Activated CD8-positive, alpha-beta T cell treated with anti-CD3 and anti-CD28 coated beads, Interleukin-2, amount 10 ng/mL, durations not matched to agents 7 days and 5 days (primary cell): ENCODE data around the gene GNG10. TPM values are rescaled to one million over a fixed set of nuclear protein-coding genes. Genes with fewer than 3 reads are reported as not detected.

Experiments used
- ATAC-seq: fragments of 150-1000 bp; cut with Tn5 transposase; one replicate; pipeline ENCODE4 v1.10.0; 2021; ENCODE audit warnings: moderate library complexity
- CTCF ChIA-PET: fragments of 350-600 bp; sonication (Branson Sonifier 250); formaldehyde crosslinking; loops from one replicate; lab custom pipeline; 2021; ENCODE audit warnings: antibody characterized with exemption; lab: Charles Lee
- POLR2A ChIA-PET: fragments of 350-600 bp; sonication (Branson Sonifier 250); formaldehyde crosslinking; loops from one replicate; lab custom pipeline; 2021; ENCODE audit warnings: antibody characterized with exemption; lab: Charles Lee
- DNase-seq: peaks from one replicate; pipeline ENCODE4 v3.0.0-alpha.2; 2020
- H3K27ac Mint-ChIP-seq: one replicate; pipeline ENCODE4 v1.8.0; 2021; ENCODE audit warnings: mild to moderate bottlenecking, mixed read lengths
- H3K27me3 Mint-ChIP-seq: one replicate; pipeline ENCODE4 v1.8.0; 2021; ENCODE audit warnings: low read depth, mixed read lengths
- H3K36me3 Mint-ChIP-seq: one replicate; pipeline ENCODE4 v1.8.0; 2021; ENCODE audit warnings: low read depth, mixed read lengths
- H3K4me1 Mint-ChIP-seq: one replicate; pipeline ENCODE4 v1.8.0; 2021; ENCODE audit warnings: low read depth, mixed read lengths
- H3K4me3 Mint-ChIP-seq: one replicate; pipeline ENCODE4 v1.8.0; 2021; ENCODE audit warnings: mild to moderate bottlenecking, mixed read lengths
- H3K9me3 Mint-ChIP-seq: one replicate; pipeline ENCODE4 v1.8.0; 2022; ENCODE audit warnings: mixed read lengths; ENCODE audit not compliant: insufficient read depth
- total RNA-seq, 2 experiments: library from RNA; stranded (reverse); gene quantifications; one replicate each; pipeline ENCODE4 v1.2.3, GENCODE V29; 2021

The GNG10 gene
- total RNA-seq, 2 experiments from 2014 or later, result 21.4 TPM

DNA sequence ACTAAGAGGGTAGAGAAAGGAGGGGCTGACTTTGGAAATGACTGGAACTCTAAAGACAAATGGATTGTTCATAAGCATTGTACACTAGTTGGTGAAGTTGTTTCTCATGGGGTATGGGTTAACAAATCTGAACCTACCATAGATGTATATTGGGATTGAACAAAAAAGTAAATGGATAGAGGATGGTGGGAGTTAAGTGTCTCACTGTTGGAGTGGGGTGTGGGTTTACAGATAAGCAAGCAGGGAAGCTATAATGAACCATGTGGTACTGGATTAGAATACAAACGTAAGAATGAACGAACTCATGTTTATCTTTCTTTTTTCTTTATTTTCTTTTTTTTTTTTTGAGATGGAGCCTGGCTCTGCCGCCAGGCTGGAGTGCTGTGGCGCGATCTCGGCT lies 17.8 kb downstream of the GNG10 start:
- Mint-ChIP-seq H3K27me3 (no peaks in the 10 kb centered on the region), H3K9me3 (no peaks in the 10 kb centered on the region), H3K4me1 (no peaks in the 10 kb centered on the region), H3K27ac (no peak overlapping the region), H3K36me3 (peaks cover 21% of the 10 kb centered on the region), H3K4me3 (no peak overlapping the region)
- CTCF ChIA-PET, result interaction anchor here (1.3 kb wide), 1 partner anchor 29 kb away, joined by 3 read pairs; no protein-coding TSS in a partner anchor
- no peak for DNase-seq
- ATAC-seq, result no peak
- POLR2A ChIA-PET, result no interaction called here

DNA sequence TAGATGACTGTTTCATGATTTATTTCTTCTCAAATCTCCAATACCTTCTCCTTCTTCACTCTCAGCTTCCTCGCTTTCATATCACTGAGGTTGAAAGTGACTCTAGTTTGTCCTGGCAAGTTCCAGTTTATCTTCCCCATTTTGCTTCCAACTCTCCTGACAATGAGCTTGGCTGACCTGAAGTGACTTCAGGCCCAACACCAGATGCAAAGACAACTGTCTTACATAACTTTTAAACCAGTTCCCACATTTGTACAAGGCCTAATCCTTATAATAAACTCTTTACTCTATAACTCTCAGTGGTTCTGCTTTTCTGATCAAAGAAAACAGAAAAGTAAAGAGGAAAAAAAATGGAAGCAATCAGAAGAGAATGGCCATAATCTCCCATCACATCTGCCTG lies 22.0 kb downstream of the GNG10 start:
- Mint-ChIP-seq H3K27ac (no peak overlapping the region), H3K27me3 (no peaks in the 10 kb centered on the region), H3K4me1 (no peaks in the 10 kb centered on the region), H3K9me3 (no peaks in the 10 kb centered on the region), H3K36me3 (peaks cover 7% of the 10 kb centered on the region), H3K4me3 (no peak overlapping the region)
- no peak for ATAC-seq
- POLR2A ChIA-PET, result no interaction called here
- DNase-seq, result no peak
- CTCF ChIA-PET, result no interaction called here

DNA sequence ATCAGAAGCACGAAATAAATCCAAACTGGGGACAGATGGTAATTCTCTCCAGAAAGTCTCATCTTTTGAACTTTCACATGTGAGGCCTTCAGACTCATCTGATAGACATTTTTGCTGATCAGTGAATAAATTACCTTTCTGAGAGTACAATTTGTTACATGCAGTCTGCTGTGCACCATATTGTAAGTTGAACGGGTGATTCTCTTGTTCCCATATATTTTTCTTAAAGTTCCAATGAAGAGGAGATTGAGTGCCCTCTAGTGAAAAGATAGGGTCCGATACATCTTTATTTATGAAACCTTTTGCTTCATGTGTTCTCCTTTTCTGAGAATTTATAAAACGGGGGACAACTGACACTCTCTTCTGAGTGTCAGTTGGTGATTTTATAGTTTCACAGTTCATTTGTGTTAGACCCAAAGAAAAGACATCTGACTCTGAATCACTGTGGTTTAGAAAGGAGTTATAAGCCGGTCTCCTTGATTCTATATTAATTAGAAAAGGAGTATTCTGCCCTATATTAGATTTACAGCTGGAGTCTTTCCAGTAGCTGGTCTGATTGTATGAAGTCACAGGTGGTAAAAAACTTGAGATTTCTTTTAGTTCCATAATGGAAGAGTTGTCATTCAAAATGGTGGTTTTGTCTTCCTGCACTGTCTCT lies 30.4 kb downstream of the GNG10 start:
- ATAC-seq, result no peak
- no peaks in the 10 kb centered on the region for H3K36me3 Mint-ChIP-seq
- ChIA-PET CTCF (interaction anchor here (0.8 to 2.3 kb wide), 4 partner anchors 21 to 94 kb away, joined by 3 to 12 read pairs (median 5); partner anchors contain the start of gene GNG10), POLR2A (no interaction called here)
- no peaks in the 10 kb centered on the region for H3K9me3 Mint-ChIP-seq
- H3K27me3 Mint-ChIP-seq, result no peaks in the 10 kb centered on the region
- no peak overlapping the region for H3K27ac Mint-ChIP-seq
- DNase-seq, result no peak
- peaks cover 3% of the 10 kb centered on the region for H3K4me1 Mint-ChIP-seq
- H3K4me3 Mint-ChIP-seq, result no peak overlapping the region

DNA sequence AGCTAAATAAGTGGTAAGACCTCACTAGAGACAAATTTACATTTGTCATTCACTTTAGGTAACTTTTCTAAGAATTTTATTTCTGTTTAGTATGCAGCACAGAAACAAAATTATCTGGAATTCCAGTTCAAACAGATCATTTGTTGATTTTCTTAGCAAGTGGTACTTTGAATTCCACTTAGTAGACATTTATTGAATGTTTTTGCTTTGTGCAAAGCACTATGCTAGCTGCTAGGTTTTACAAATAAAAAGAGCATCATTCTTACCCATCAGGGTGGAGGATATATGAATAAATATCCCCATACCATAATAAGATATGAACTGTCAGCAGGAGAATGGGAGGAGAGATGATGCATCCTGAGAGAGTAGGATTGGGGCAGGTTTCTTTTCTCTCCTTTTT lies 35.4 kb downstream of the GNG10 start:
- Mint-ChIP-seq H3K36me3 (peaks cover 9% of the 10 kb centered on the region), H3K9me3 (no peaks in the 10 kb centered on the region), H3K4me1 (peaks cover 7% of the 10 kb centered on the region), H3K27ac (no peak overlapping the region), H3K4me3 (no peak overlapping the region), H3K27me3 (no peaks in the 10 kb centered on the region)
- POLR2A ChIA-PET, result interaction anchor here (0.7 kb wide), 1 partner anchor 20 kb away, joined by 4 read pairs; no protein-coding TSS in a partner anchor
- DNase-seq, result no peak
- CTCF ChIA-PET, result no interaction called here
- ATAC-seq, result no peak

DNA sequence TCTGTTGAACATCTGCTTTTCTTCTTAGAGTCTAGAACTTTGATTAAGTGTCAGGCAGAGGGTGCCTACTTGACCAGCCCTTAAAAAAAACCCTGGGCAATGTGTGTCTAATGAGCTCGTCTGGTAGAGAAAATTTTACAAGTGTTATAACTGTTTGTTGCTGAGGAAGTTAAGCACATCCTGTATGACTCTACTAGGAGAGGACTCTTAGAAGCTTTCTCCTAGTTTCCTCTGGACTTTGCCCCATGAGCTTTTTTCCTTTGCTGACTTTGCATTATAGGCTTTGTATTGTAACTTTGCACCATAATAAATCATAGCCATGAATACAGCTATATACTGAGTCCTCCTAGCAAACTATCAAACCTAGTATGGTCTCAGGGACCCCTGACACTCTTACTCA lies 39.4 kb downstream of the GNG10 start:
- Mint-ChIP-seq H3K27ac (no peak overlapping the region), H3K36me3 (peaks cover 9% of the 10 kb centered on the region), H3K9me3 (no peaks in the 10 kb centered on the region), H3K4me1 (peaks cover 6% of the 10 kb centered on the region), H3K4me3 (no peak overlapping the region), H3K27me3 (no peaks in the 10 kb centered on the region)
- CTCF ChIA-PET, result interaction anchor here (0.9 to 1.3 kb wide), 2 partner anchors 14 to 79 kb away, joined by 3 read pairs; no protein-coding TSS in a partner anchor
- no peak for ATAC-seq
- DNase-seq, result no peak
- POLR2A ChIA-PET, result no interaction called here

DNA sequence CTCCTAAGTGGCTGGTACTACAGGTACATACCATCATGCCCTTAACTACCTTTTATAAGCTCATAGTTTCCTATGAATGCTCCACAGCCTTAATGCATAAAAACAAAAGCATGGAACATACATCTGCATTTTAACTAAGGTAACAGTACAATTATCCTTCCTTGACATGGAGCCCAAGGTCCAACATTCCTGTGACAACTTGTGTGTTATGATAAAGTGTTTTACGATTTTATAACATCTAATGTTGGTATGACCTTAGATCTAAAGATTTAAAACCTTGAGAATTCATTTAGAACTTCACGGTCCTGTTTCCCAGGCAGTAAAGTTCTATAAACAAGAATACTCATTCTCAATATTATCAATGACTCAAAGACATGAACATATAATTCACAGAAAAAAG lies 43.1 kb downstream of the GNG10 start:
- ChIA-PET CTCF (interaction anchor here (1.9 kb wide), 1 partner anchor 370 kb away, joined by 4 read pairs; no protein-coding TSS in a partner anchor), POLR2A (no interaction called here)
- Mint-ChIP-seq H3K9me3 (no peaks in the 10 kb centered on the region), H3K4me3 (no peak overlapping the region), H3K27ac (no peak overlapping the region), H3K27me3 (no peaks in the 10 kb centered on the region), H3K36me3 (peaks cover 2% of the 10 kb centered on the region), H3K4me1 (peaks cover 6% of the 10 kb centered on the region)
- ATAC-seq (no peak), DNase-seq (no peak)

DNA sequence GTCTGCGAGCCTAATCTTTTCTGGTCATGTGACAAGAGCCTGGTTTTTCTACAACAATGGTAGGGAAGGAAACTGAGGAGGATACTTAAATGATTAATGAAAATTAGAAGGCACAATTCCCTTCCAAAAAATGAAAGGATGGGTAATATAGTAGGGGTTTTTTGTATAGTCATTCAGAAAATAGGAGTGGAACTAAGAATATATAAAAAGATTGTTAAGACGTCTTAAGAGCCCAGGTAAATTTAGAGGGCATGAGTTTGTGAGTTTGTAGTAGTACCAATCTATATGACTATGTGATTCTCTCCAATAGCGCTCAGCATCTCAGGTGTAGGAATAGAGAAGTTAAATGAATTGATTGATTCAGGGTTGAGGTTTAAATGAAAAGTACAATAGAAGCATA lies 50.1 kb downstream of the GNG10 start:
- Mint-ChIP-seq H3K27ac (no peak overlapping the region), H3K27me3 (no peaks in the 10 kb centered on the region), H3K4me3 (no peak overlapping the region), H3K4me1 (no peaks in the 10 kb centered on the region), H3K36me3 (no peaks in the 10 kb centered on the region), H3K9me3 (no peaks in the 10 kb centered on the region)
- POLR2A ChIA-PET, result no interaction called here
- CTCF ChIA-PET, result interaction anchor here (2.0 kb wide), 1 partner anchor 20 kb away, joined by 7 read pairs; no protein-coding TSS in a partner anchor
- no peak for ATAC-seq
- no peak for DNase-seq

DNA sequence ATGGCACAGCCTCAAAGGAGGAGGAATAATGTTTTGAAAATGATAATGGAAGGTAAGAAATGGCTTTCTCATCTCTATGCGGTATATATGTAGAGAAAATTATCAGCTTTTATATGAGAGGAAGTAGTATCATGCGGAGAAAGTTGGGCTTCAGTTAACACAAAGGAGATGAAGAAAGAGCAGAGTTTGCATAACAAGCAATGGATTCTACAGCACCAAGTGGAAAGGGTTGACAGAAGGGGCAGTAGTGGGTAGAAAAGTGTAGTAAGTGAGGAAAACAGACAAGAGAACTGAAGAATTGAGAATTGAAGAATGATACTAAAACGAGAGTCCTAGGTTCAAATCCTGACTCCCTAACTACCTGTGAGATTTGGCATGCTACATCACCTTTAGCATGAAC lies 51.0 kb downstream of the GNG10 start:
- Mint-ChIP-seq H3K27ac (no peak overlapping the region), H3K4me3 (no peak overlapping the region), H3K36me3 (no peaks in the 10 kb centered on the region), H3K4me1 (no peaks in the 10 kb centered on the region), H3K9me3 (no peaks in the 10 kb centered on the region), H3K27me3 (no peaks in the 10 kb centered on the region)
- POLR2A ChIA-PET, result no interaction called here
- ATAC-seq (no peak), DNase-seq (no peak)
- CTCF ChIA-PET, result interaction anchor here (2.0 kb wide), 1 partner anchor 21 kb away, joined by 7 read pairs; no protein-coding TSS in a partner anchor

DNA sequence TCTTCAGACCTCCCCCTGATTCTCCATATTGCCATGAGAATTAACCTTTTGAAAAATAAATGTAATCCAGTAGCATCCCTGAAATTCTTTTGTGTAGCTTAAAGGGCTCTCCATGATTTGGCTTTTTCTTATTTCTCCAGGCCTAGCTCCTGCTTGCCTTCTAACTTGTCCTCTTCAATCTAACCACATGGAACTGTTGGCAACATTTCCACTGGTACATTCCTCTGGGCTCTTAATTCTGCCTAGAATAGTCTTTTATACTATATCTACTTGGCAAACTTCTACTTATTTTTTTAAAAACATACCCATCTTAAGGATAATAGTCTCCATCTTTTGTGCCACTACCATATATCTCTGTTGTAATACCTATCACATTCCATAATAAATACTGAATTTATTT lies 54.1 kb downstream of the GNG10 start:
- POLR2A ChIA-PET, result no interaction called here
- CTCF ChIA-PET, result interaction anchor here (1.4 kb wide), 1 partner anchor 15 kb away, joined by 3 read pairs; no protein-coding TSS in a partner anchor
- DNase-seq, result no peak

DNA sequence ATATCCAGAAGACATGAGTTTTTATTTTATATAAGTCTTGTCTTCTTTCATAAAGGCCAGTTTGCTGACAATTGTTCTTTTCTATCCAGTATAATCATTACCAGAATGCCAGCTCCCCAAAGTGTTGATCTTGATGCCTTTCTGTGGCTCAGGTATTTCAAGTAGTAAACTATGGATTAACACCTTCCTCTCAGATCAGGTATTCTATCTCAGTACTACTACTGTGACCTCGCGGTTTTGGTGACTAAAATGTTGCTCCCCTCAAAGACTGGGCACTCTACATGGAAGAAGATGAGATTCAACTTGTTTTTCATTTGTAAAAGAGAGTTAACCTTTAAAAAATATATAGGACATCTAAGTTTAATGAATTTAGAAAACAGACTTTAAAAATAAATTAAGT lies 58.1 kb downstream of the GNG10 start:
- ATAC-seq (no peak), DNase-seq (no peak)
- no peaks in the 10 kb centered on the region for H3K27me3 Mint-ChIP-seq
- CTCF ChIA-PET, result interaction anchor here (1.0 kb wide), 1 partner anchor 121 kb away, joined by 3 read pairs; no protein-coding TSS in a partner anchor
- no peak overlapping the region for H3K27ac Mint-ChIP-seq
- POLR2A ChIA-PET, result no interaction called here
- no peaks in the 10 kb centered on the region for H3K9me3 Mint-ChIP-seq
- H3K4me3 Mint-ChIP-seq, result no peak overlapping the region
- H3K36me3 Mint-ChIP-seq, result no peaks in the 10 kb centered on the region
- no peaks in the 10 kb centered on the region for H3K4me1 Mint-ChIP-seq

More for the DNA sequence above, 54.1 kb downstream of the GNG10 start:
- no peak for ATAC-seq
- Mint-ChIP-seq H3K27me3 (no peaks in the 10 kb centered on the region), H3K4me1 (no peaks in the 10 kb centered on the region), H3K4me3 (no peak overlapping the region), H3K9me3 (no peaks in the 10 kb centered on the region), H3K36me3 (no peaks in the 10 kb centered on the region), H3K27ac (no peak overlapping the region)
